Astrocyte of the cerebellum (primary cell): Measurements from ENCODE around the gene DIP2B.

Experiments used
- DNase-seq: peaks from one replicate; pipeline ENCODE4 v3.0.0-alpha.2; 2011; ENCODE audit warnings: low read depth
- H3K4me3 ChIP-seq: 2 replicates; pipeline ENCODE4 v1.5.1; 2011; ENCODE audit warnings: mild to moderate bottlenecking, low read depth, low read length, moderate library complexity
- CTCF ChIP-seq: IDR thresholded peaks from 2 replicates; pipeline ENCODE4 v1.5.1; 2012; ENCODE audit warnings: low read length, low read depth, moderate library complexity, mild to moderate bottlenecking; ENCODE audit errors: missing control alignments
- in situ Hi-C: cut with HindIII; loops from 2 replicates; pipeline ENCODE4 v1.10.0; 2017; ENCODE audit warnings: low sequenced_read_pairs

The DIP2B gene

GRCh38 chr12:50785406-50786001 is 280.7 kb downstream of the DIP2B start:
- no peak overlapping the region for H3K4me3 ChIP-seq
- TF ChIP-seq CTCF = no peak
- in situ Hi-C loops = no loop called here
- peak; percentile 51 for DNase-seq

- no peak for TF ChIP-seq CTCF
- peak; percentile 85 for DNase-seq
- no peak overlapping the region for H3K4me3 ChIP-seq
- in situ Hi-C loops = no loop called here
Measured at GRCh38 chr12:50786498-50787231, 281.9 kb downstream of the DIP2B start.

GRCh38 chr12:50787618-50788017 is 282.8 kb downstream of the DIP2B start:
- no peak for TF ChIP-seq CTCF
- in situ Hi-C loops = no loop called here
- H3K4me3 ChIP-seq = no peak overlapping the region
- no peak for DNase-seq

GRCh38 chr12:50788561-50788960 is 283.8 kb downstream of the DIP2B start:
- DNase-seq = peak; percentile 85
- in situ Hi-C loops = no loop called here
- no peak overlapping the region for H3K4me3 ChIP-seq
- no peak for TF ChIP-seq CTCF

GRCh38 chr12:50790081-50790480 is 285.3 kb downstream of the DIP2B start:
- TF ChIP-seq CTCF = no peak
- DNase-seq = no peak
- H3K4me3 ChIP-seq = no peak overlapping the region
- in situ Hi-C loops = no loop called here
